Ishikawa (cell line): ENCODE measurements around the gene HCN2.

Source experiments
- CEBPB ChIP-seq: IDR thresholded peaks from 2 replicates; pipeline ENCODE4 v1.6.1; 2012
- CREB1 ChIP-seq: IDR thresholded peaks from 2 replicates; pipeline ENCODE4 v1.6.1; 2012; ENCODE audit warnings: low read depth
- EGR1 ChIP-seq: IDR thresholded peaks from 2 replicates; pipeline ENCODE4 v1.6.1; 2012
- EP300 ChIP-seq: IDR thresholded peaks from 2 replicates; pipeline ENCODE4 v1.6.1; 2012; ENCODE audit warnings: borderline replicate concordance
- FOXM1 ChIP-seq: IDR thresholded peaks from 2 replicates; pipeline ENCODE4 v1.6.1; 2012; ENCODE audit warnings: low read depth, borderline replicate concordance
- NFIC ChIP-seq: IDR thresholded peaks from 2 replicates; pipeline ENCODE4 v1.6.1; 2012
- RAD21 ChIP-seq: IDR thresholded peaks from 2 replicates; pipeline ENCODE4 v1.6.1; 2012; ENCODE audit warnings: low read depth
- TAF1 ChIP-seq: IDR thresholded peaks from 2 replicates; pipeline ENCODE4 v1.6.1; 2012; ENCODE audit warnings: low read depth, mild to moderate bottlenecking
- TCF12 ChIP-seq: IDR thresholded peaks from 2 replicates; pipeline ENCODE4 v1.6.1; 2012; ENCODE audit warnings: low read depth
- TEAD4 ChIP-seq: IDR thresholded peaks from 2 replicates; pipeline ENCODE4 v1.6.1; 2012
- USF1 ChIP-seq: IDR thresholded peaks from 2 replicates; pipeline ENCODE4 v1.6.1; 2012
- YY1 ChIP-seq: IDR thresholded peaks from 2 replicates; pipeline ENCODE4 v1.6.1; 2012; ENCODE audit warnings: low read depth
- ZBTB7A ChIP-seq: IDR thresholded peaks from 2 replicates; pipeline ENCODE4 v1.6.1; 2012; ENCODE audit warnings: low read depth
- TF ChIP-seq, protein P1 (sequence below): IDR thresholded peaks from 2 replicates; pipeline ENCODE4 v1.6.1; 2012
- TF ChIP-seq, protein P2 (sequence below): IDR thresholded peaks from 2 replicates; pipeline ENCODE4 v1.6.1; 2012; ENCODE audit warnings: low read depth, mild to moderate bottlenecking

HCN2 gene

DNA sequence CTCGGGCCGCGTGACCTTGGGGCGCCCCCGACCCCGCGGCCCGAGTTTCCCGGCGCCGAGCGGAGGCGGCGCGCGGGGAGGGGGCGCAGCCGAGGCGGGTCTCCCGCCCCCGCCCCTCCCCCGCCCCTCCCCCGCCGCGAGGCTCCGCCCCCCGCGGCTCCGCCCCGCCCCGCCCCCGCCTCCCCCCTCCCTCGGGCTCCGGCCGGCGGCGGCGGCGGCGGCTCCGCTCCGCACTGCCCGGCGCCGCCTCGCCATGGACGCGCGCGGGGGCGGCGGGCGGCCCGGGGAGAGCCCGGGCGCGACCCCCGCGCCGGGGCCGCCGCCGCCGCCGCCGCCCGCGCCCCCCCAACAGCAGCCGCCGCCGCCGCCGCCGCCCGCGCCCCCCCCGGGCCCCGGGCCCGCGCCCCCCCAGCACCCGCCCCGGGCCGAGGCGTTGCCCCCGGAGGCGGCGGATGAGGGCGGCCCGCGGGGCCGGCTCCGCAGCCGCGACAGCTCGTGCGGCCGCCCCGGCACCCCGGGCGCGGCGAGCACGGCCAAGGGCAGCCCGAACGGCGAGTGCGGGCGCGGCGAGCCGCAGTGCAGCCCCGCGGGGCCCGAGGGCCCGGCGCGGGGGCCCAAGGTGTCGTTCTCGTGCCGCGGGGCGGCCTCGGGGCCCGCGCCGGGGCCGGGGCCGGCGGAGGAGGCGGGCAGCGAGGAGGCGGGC, at the start of gene HCN2:
Gene HCN2, plus strand, starts transcription at position 189 of the 703 bp plus-strand sequence. Its CDS starts 65 bp downstream, at position 254.
- no peak for TF ChIP-seq USF1
- peak; percentile 4; the same call in 1 of the 2 replicates for TF ChIP-seq EGR1
- TF ChIP-seq, protein P1, sequence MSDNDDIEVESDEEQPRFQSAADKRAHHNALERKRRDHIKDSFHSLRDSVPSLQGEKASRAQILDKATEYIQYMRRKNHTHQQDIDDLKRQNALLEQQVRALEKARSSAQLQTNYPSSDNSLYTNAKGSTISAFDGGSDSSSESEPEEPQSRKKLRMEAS = no peak
- no peak for TF ChIP-seq RAD21
- no peak for TF ChIP-seq TCF12

DNA sequence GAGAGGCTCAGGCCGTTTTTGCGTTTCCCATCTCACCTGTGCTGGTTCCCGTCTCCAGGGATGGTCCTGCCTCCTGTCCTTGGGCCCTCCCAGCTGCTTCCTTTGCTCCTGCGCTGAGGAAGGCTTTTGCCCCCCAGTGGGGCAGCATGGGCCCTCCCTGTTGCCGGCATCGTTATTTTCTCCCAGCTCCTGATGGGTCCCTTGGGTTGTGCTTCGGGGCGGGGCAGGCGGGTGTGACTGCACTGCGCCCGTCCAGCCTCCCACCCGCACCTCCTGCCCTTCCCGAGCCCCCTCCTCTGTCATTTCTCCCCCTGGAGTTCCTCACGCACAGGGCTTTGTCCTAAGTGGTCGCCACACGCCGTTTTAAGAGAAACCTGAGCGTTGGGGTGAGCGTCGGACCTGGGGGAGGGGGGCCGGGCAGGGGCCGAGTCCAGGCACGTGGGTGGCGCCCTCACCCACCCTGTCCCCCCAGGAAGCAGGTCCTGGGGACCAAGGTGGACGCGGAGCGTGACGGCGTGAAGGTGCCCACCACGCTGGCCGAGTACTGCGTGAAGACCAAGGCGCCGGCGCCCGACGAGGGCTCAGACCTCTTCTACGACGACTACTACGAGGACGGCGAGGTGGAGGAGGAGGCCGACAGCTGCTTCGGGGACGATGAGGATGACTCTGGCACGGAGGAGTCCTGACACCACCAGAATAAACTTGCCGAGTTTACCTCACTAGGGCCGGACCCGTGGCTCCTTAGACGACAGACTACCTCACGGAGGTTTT, 48.6 kb upstream of the HCN2 start:
- TF ChIP-seq USF1 (no peak), EP300 (no peak), CREB1 (no peak), TEAD4 (no peak), FOXM1 (no peak), EGR1 (no peak), TCF12 (no peak), YY1 (no peak), ZBTB7A (no peak), NFIC (no peak), RAD21 (no peak), CEBPB (no peak), TAF1 (no peak)
- TF ChIP-seq, protein P1 = no peak
- TF ChIP-seq, protein P2, sequence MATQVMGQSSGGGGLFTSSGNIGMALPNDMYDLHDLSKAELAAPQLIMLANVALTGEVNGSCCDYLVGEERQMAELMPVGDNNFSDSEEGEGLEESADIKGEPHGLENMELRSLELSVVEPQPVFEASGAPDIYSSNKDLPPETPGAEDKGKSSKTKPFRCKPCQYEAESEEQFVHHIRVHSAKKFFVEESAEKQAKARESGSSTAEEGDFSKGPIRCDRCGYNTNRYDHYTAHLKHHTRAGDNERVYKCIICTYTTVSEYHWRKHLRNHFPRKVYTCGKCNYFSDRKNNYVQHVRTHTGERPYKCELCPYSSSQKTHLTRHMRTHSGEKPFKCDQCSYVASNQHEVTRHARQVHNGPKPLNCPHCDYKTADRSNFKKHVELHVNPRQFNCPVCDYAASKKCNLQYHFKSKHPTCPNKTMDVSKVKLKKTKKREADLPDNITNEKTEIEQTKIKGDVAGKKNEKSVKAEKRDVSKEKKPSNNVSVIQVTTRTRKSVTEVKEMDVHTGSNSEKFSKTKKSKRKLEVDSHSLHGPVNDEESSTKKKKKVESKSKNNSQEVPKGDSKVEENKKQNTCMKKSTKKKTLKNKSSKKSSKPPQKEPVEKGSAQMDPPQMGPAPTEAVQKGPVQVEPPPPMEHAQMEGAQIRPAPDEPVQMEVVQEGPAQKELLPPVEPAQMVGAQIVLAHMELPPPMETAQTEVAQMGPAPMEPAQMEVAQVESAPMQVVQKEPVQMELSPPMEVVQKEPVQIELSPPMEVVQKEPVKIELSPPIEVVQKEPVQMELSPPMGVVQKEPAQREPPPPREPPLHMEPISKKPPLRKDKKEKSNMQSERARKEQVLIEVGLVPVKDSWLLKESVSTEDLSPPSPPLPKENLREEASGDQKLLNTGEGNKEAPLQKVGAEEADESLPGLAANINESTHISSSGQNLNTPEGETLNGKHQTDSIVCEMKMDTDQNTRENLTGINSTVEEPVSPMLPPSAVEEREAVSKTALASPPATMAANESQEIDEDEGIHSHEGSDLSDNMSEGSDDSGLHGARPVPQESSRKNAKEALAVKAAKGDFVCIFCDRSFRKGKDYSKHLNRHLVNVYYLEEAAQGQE = no peak

DNA sequence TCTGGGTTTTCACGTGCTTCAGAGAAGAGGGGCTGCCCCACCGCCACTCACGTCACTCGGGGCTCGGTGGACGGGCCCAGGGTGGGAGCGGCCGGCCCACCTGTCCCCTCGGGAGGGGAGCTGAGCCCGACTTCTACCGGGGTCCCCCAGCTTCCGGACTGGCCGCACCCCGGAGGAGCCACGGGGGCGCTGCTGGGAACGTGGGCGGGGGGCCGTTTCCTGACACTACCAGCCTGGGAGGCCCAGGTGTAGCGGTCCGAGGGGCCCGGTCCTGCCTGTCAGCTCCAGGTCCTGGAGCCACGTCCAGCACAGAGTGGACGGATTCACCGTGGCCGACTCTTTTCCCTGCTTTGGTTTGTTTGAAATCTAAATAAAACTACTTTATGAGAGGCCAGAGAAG, 48.0 kb upstream of the HCN2 start:
- no peak for TF ChIP-seq TAF1
- no peak for TF ChIP-seq ZBTB7A
- TF ChIP-seq EP300 = no peak
- TF ChIP-seq TEAD4 = no peak
- TF ChIP-seq, protein P2 = no peak
- TF ChIP-seq EGR1 = no peak
- no peak for TF ChIP-seq FOXM1
- no peak for TF ChIP-seq YY1
- TF ChIP-seq CREB1 = no peak
- no peak for TF ChIP-seq CEBPB
- no peak for TF ChIP-seq RAD21
- no peak for TF ChIP-seq TCF12
- TF ChIP-seq NFIC = no peak
- no peak for TF ChIP-seq USF1
- TF ChIP-seq, protein P1 = no peak

DNA sequence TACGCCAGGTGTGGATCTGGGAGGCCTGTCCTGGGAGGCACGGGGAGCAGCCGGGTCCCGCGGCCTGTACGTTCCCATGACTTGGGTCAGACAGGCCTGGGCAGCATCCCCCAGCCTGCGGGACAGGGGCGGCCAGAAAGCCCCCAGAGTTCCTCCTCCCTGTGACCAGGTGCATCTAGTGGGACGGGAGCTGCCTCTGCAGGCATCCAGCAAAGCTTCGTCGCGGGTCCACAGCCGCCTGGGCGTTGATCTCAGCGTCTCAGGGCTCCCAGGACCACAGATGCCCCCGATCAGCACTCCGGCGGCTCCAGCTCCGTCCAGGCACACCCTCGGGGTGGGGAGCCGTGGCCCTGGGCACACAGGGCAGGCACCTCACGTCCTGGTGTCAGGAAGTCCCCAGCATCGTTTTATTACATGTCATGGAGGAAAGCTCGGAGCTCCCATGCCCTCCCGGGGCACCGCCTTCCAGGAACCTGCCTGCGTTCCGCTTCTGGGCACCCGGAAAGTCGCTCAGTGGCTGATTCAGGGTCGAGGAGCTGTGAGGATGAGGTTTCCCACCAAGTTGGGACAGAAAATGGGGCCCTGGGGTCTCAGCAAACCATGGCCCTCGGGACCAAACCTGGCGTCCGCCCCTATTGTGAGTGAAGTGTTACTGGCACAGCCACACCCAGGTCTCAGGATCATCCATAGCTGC, 47.4 kb upstream of the HCN2 start:
- TF ChIP-seq EGR1 (no peak), NFIC (no peak), YY1 (no peak), EP300 (no peak), TEAD4 (no peak), USF1 (no peak), TCF12 (no peak), ZBTB7A (no peak), CREB1 (no peak), TAF1 (no peak), RAD21 (no peak)
- TF ChIP-seq, protein P1 = no peak
- TF ChIP-seq, protein P2 = no peak
